NB4 (cell line): ENCODE data around the gene MRPL42.

Experiments
- POLR2A ChIP-seq: IDR thresholded peaks from 2 replicates; pipeline ENCODE4 v1.6.1; 2011; ENCODE audit warnings: mild to moderate bottlenecking; ENCODE audit not compliant: insufficient read length; ENCODE audit errors: extremely low read depth
- TF ChIP-seq, protein P1 (sequence below): IDR thresholded peaks from one replicate; pipeline ENCODE4 v1.5.1; 2012; ENCODE audit warnings: low read depth, low read length

DNA sequence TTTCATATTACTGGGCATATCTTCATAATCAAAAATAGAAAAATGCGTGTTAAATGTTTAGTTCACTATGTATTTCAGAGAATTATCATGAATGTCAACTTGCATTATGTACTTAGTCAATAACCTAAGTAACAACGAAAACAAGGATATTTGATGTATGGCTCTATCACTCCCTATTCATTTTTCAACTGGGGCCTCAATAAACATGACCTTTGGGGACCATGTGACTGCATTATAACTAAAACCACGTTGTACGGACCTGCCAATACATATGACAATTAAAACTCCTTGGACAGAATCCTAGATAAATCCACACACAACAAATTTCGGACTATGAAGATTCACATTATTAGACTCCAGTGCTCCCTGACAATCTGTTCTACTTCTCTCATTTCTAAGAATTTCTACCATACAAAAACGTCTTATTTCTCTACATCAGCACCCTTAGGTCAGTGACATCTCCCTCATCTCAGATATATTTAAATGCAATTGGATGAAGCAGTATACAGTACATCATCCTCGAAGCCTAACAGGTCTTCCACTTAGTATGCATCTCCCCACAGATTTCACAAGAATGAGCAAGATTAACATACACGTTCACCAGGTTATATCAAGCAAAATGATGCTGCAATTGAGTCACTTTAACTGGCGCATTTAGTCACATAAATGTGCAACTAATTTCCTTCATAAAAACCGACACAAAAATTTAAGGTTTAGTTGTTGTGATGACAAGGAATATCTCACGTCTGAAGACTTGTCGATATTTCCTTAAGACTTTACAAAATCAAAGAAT, 27.1 kb upstream of the MRPL42 start:
- no peak for TF ChIP-seq POLR2A
- TF ChIP-seq, protein P1, sequence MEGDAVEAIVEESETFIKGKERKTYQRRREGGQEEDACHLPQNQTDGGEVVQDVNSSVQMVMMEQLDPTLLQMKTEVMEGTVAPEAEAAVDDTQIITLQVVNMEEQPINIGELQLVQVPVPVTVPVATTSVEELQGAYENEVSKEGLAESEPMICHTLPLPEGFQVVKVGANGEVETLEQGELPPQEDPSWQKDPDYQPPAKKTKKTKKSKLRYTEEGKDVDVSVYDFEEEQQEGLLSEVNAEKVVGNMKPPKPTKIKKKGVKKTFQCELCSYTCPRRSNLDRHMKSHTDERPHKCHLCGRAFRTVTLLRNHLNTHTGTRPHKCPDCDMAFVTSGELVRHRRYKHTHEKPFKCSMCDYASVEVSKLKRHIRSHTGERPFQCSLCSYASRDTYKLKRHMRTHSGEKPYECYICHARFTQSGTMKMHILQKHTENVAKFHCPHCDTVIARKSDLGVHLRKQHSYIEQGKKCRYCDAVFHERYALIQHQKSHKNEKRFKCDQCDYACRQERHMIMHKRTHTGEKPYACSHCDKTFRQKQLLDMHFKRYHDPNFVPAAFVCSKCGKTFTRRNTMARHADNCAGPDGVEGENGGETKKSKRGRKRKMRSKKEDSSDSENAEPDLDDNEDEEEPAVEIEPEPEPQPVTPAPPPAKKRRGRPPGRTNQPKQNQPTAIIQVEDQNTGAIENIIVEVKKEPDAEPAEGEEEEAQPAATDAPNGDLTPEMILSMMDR, result no peak
